Type B pancreatic cell (in vitro differentiated cells): ENCODE data around the gene COA7. TPM values are rescaled to one million over a fixed set of nuclear protein-coding genes. Genes with fewer than 3 reads are reported as not detected.

Experiments used
- DNase-seq: peaks from one replicate; pipeline ENCODE4 v3.0.0; 2021; ENCODE audit warnings: mixed read lengths; ENCODE audit not compliant: unreplicated experiment; ENCODE audit errors: extremely low spot score
- H3K27ac Mint-ChIP-seq: 2 replicates; pipeline ENCODE4 v1.8.0; 2021; ENCODE audit warnings: mild to moderate bottlenecking, mixed read lengths
- H3K27me3 Mint-ChIP-seq: 2 replicates; pipeline ENCODE4 v1.8.0; 2021; ENCODE audit warnings: mixed read lengths
- H3K36me3 Mint-ChIP-seq: 2 replicates; pipeline ENCODE4 v1.8.0; 2021; ENCODE audit warnings: mixed read lengths
- H3K4me1 Mint-ChIP-seq: one replicate; pipeline ENCODE4 v1.8.0; 2021; ENCODE audit warnings: mixed read lengths; ENCODE audit not compliant: unreplicated experiment
- H3K4me3 Mint-ChIP-seq: 2 replicates; pipeline ENCODE4 v1.8.0; 2021; ENCODE audit warnings: mild to moderate bottlenecking, mixed read lengths
- H3K9me3 Mint-ChIP-seq: 2 replicates; pipeline ENCODE4 v1.8.0; 2021; ENCODE audit warnings: mixed read lengths
- CTCF ChIP-seq: fragments of 200-600 bp; sonication (generic); conservative IDR thresholded peaks from 2 replicates; pipeline ENCODE4 v1.5.0; 2021; ENCODE audit warnings: antibody characterized with exemption, mild to moderate bottlenecking
- total RNA-seq: library from RNA; stranded (reverse); gene quantifications from 2 replicates; pipeline ENCODE4 v1.2.1, GENCODE V29; 2021; ENCODE audit warnings: low replicate concordance

The COA7 gene
- total RNA-seq, 1 donor from 2014 or later = 27.9 TPM

GRCh38 chr1:52665006-52665941 lies 32.9 kb downstream of the COA7 start:
- Mint-ChIP-seq H3K36me3 (no peaks in the 10 kb centered on the region), H3K27me3 (no peaks in the 10 kb centered on the region), H3K4me3 (no peak overlapping the region), H3K9me3 (no peaks in the 10 kb centered on the region), H3K27ac (no peak overlapping the region), H3K4me1 (peaks cover 34% of the 10 kb centered on the region)
- DNase-seq = no peak
- no peak for TF ChIP-seq CTCF

- Mint-ChIP-seq H3K27me3 (no peaks in the 10 kb centered on the region), H3K4me3 (no peak overlapping the region), H3K9me3 (no peaks in the 10 kb centered on the region), H3K27ac (no peak overlapping the region), H3K4me1 (peaks cover 43% of the 10 kb centered on the region), H3K36me3 (no peaks in the 10 kb centered on the region)
- no peak for DNase-seq
- TF ChIP-seq CTCF = no peak
Measured at GRCh38 chr1:52663716-52664115, 34.4 kb downstream of the COA7 start.

- TF ChIP-seq CTCF = no peak
- Mint-ChIP-seq H3K36me3 (no peaks in the 10 kb centered on the region), H3K27ac (peak overlapping the region; percentile 84), H3K27me3 (no peaks in the 10 kb centered on the region), H3K9me3 (no peaks in the 10 kb centered on the region), H3K4me3 (peak overlapping the region; percentile 71), H3K4me1 (peaks cover 43% of the 10 kb centered on the region)
- DNase-seq = no peak
Measured at GRCh38 chr1:52662645-52663313, 35.4 kb downstream of the COA7 start.

- no peak for TF ChIP-seq CTCF
- Mint-ChIP-seq H3K27me3 (no peaks in the 10 kb centered on the region), H3K36me3 (no peaks in the 10 kb centered on the region), H3K9me3 (no peaks in the 10 kb centered on the region), H3K27ac (peak overlapping the region; percentile 51), H3K4me3 (peak overlapping the region; percentile 17), H3K4me1 (peaks cover 41% of the 10 kb centered on the region)
- DNase-seq = no peak
Measured at GRCh38 chr1:52660807-52661206, 37.3 kb downstream of the COA7 start.

- Mint-ChIP-seq H3K9me3 (no peaks in the 10 kb centered on the region), H3K4me1 (peaks cover 33% of the 10 kb centered on the region), H3K27ac (peak overlapping the region; percentile 51), H3K27me3 (no peaks in the 10 kb centered on the region), H3K36me3 (no peaks in the 10 kb centered on the region), H3K4me3 (peak overlapping the region; percentile 17)
- DNase-seq = peak; percentile 75
- TF ChIP-seq CTCF = no peak
Measured at GRCh38 chr1:52659851-52660596, 38.1 kb downstream of the COA7 start.
